HG03354 (cell line): Measurements from ENCODE around the gene ANKRD18B.
"Not testable (repeated sequence)": the region's sequence is repeated elsewhere in the genome, so short reads cannot be mapped to it uniquely, and the experiment has no call there.

Experiments used
- ATAC-seq: cut with Tn5 transposase; IDR thresholded peaks from one replicate; pipeline ENCODE4 v1.9.1; 2021; ENCODE audit warnings: mild to moderate bottlenecking; ENCODE audit not compliant: unreplicated experiment, poor library complexity, severe bottlenecking

The ANKRD18B gene

GRCh38 chr9:33524306-33524947 is 376 bp downstream of the ANKRD18B start:
- ATAC-seq, result no peak

GRCh38 chr9:33528069-33528468 is 4.0 kb downstream of the ANKRD18B start:
- not testable (repeated sequence) for ATAC-seq

- ATAC-seq, result not testable (repeated sequence)
These were observed 9.9 kb downstream of the ANKRD18B start for GRCh38 chr9:33533958-33534357.

GRCh38 chr9:33535541-33535940 is 11.5 kb downstream of the ANKRD18B start:
- no peak for ATAC-seq

- not testable (repeated sequence) for ATAC-seq
These were observed 19.4 kb downstream of the ANKRD18B start for GRCh38 chr9:33543463-33543862.

GRCh38 chr9:33545715-33546114 is 21.7 kb downstream of the ANKRD18B start:
- ATAC-seq, result not testable (repeated sequence)

GRCh38 chr9:33548816-33549215 is 24.8 kb downstream of the ANKRD18B start:
- not testable (repeated sequence) for ATAC-seq

- ATAC-seq, result not testable (repeated sequence)
These were observed 25.4 kb downstream of the ANKRD18B start for GRCh38 chr9:33549418-33549817.

GRCh38 chr9:33551183-33551582 is 27.1 kb downstream of the ANKRD18B start:
- not testable (repeated sequence) for ATAC-seq

GRCh38 chr9:33552315-33552725 is 28.3 kb downstream of the ANKRD18B start:
- not testable (repeated sequence) for ATAC-seq

- not testable (repeated sequence) for ATAC-seq
These were observed 36.2 kb downstream of the ANKRD18B start for GRCh38 chr9:33560217-33560616.

- not testable (repeated sequence) for ATAC-seq
These were observed 38.1 kb downstream of the ANKRD18B start for GRCh38 chr9:33562196-33562595.

GRCh38 chr9:33567776-33568175 is 43.7 kb downstream of the ANKRD18B start:
- ATAC-seq, result not testable (repeated sequence)

GRCh38 chr9:33577786-33578185 is 53.7 kb downstream of the ANKRD18B start:
- ATAC-seq, result not testable (repeated sequence)

GRCh38 chr9:33579996-33580395 is 55.9 kb downstream of the ANKRD18B start:
- not testable (repeated sequence) for ATAC-seq

- not testable (repeated sequence) for ATAC-seq
These were observed 58.6 kb downstream of the ANKRD18B start for GRCh38 chr9:33582686-33583085.

GRCh38 chr9:33586128-33586527 is 62.1 kb downstream of the ANKRD18B start:
- not testable (repeated sequence) for ATAC-seq

GRCh38 chr9:33587799-33588198 is 63.7 kb downstream of the ANKRD18B start:
- not testable (repeated sequence) for ATAC-seq

GRCh38 chr9:33588876-33589275 is 64.8 kb downstream of the ANKRD18B start:
- ATAC-seq, result not testable (repeated sequence)

GRCh38 chr9:33590857-33591256 is 66.8 kb downstream of the ANKRD18B start:
- ATAC-seq, result not testable (repeated sequence)

GRCh38 chr9:33596974-33597373 is 72.9 kb downstream of the ANKRD18B start:
- not testable (repeated sequence) for ATAC-seq

GRCh38 chr9:33597386-33597785 is 73.3 kb downstream of the ANKRD18B start:
- not testable (repeated sequence) for ATAC-seq
